Right kidney (tissue), 1 donor: Measurements from ENCODE around the gene LYVE1.

Source experiments
- DNase-seq: peaks from one replicate; pipeline ENCODE4 v3.0.0-alpha.2; 2016

Gene LYVE1

GRCh38 chr11:10594407-10594806 lies 25.9 kb upstream of the LYVE1 start:
- DNase-seq: no peak

DNA sequence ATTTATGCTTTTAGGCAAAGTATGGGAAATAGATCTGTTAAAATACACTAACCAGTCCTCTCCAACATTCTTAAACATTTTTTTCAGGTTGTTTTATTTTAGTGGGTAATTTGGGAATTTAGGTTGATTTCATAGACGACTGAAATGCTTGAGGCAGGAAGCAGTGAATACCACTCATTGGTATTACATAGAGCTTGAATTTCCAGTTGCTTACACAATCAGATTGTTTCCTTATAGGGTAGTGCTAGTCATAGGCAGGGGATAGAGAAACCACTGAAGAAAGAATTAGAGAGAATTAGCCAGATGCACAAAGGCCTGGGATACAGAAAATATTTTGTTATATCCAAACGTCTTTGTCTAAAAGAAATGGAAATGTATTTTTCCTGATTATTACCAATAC lies 23.9 kb upstream of the LYVE1 start:
- no peak for DNase-seq

GRCh38 chr11:10591741-10592140 lies 23.3 kb upstream of the LYVE1 start:
- DNase-seq: no peak

GRCh38 chr11:10590218-10590915 lies 21.9 kb upstream of the LYVE1 start:
- DNase-seq: no peak

DNA sequence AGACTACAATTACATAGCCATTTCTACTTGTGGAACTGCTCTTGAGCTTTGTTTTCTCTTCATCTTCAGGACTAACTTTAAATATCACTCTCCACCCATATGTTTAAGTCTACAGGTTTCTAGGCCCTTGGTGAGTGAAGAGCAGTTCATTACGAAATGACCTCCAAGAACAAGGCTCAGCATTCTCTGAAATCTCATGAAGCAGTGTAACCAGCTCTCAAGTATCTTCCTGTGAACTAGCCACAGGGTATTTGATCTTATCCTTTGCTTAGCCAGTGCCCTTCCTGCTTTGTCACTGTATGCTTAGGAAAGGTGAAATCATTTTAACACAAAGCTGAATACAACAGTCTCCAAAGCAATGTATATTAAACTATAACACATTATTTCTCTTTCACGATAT lies 20.4 kb upstream of the LYVE1 start:
- no peak for DNase-seq

DNA sequence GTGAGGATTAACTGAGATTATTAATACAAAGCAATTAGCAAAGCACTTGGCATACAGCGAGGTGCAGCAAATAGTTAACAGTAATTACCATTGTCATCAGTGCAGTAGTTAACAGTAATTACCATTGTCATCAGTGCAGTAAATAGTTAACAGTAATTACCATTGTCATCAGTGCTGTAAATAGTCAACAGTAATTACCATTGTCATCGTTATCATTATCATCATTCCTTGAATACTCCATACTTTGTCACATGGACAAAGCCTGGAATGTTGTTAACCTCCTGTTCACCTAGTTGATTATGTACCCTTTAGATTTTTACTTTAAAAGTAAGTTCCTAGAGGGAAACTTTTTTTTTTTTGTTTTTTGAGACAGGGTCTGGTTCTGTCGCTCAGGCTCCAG lies 19.5 kb upstream of the LYVE1 start:
- DNase-seq: no peak

DNA sequence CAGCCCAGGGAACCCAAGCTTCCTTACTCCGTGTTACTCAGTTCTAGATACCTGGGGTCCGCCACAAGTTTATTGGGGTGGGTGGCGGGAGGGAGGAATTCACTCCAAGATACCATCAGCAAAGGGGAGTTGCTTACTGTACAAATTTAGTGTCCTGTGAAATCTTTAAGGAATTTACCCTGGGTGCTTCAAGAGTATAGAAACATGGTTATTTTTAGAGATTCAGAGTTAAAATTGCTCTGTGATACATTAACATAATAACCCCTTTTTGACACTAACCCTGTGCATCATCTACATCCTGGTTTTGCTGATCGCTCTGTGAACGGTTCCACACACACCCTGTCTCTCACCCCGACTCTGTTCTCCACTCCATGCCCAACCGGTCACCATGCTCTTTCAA lies 18.9 kb upstream of the LYVE1 start:
- DNase-seq: no peak

GRCh38 chr11:10584071-10584501 lies 15.6 kb upstream of the LYVE1 start:
- no peak for DNase-seq

DNA sequence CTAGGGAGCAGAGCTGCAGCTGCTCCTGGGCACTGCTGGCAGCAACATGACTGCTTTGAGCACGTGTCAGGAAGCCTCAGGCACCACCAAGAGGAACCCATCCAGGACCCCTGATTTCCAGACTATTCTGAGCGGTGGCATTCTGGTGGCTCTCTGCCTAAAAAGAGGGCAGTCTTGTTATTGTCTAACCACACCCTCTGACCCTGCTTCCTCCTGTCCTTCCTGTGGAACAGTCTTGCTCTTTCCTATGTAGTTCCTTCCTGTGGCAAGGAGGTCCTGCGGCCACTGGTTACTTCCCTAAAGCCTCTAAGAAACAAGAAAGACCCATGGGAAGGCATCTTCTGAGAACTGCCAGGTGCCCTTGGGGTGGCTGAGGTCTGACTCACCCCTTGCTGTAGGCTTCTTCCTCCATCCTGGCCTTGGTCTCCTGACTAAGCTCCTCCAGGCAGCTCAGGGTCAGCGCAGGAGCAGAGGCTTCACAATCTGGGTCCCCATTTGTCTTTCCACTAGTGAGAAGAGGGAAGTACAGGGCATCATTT lies 13.1 kb upstream of the LYVE1 start:
- DNase-seq: no peak

GRCh38 chr11:10580623-10581022 lies 12.2 kb upstream of the LYVE1 start:
- no peak for DNase-seq

- DNase-seq: no peak
These were observed 11.2 kb upstream of the LYVE1 start for GRCh38 chr11:10579700-10580099.

GRCh38 chr11:10576035-10576398 lies 7.6 kb upstream of the LYVE1 start:
- DNase-seq: no peak

GRCh38 chr11:10575346-10576034 lies 7.0 kb upstream of the LYVE1 start:
- DNase-seq: no peak

DNA sequence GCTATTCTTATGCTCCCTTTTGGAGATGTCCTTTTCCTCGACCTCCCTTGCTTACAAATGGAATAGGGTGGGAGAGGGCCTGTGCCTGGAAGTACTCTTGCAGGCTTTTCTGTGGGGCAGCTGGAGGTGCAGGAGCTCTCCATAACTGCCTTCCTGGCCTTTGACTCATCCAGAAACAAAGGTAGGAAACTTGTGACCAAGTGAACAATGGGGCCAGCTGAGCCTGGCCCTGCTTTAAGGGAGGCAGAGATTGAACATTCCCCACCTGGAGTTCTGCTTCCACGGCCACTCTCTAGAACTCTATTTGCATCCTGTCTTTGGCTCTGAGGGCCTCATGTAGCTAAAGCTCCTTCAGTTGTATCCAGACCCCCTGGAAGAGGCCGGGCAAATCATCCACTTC lies 5.1 kb upstream of the LYVE1 start:
- DNase-seq: no peak

DNA sequence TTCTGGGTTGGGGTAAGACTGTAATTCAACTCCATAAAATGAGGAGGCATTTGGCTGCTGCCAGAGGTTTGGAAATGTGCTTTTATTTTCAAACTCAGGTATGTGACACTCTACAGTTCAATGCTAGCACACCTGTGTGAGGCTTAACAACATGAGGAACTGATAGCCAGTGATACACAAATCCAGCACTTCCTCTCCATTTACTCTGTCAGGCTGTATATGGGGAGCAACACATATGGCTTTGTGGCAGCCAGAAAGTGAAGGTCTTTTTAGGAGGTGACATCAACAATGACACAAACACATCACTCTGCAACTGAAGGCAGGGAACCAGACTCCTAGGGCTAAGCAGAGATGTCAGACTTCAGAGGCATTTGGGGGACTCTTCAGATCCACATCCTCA lies 4.6 kb upstream of the LYVE1 start:
- DNase-seq: no peak

DNA sequence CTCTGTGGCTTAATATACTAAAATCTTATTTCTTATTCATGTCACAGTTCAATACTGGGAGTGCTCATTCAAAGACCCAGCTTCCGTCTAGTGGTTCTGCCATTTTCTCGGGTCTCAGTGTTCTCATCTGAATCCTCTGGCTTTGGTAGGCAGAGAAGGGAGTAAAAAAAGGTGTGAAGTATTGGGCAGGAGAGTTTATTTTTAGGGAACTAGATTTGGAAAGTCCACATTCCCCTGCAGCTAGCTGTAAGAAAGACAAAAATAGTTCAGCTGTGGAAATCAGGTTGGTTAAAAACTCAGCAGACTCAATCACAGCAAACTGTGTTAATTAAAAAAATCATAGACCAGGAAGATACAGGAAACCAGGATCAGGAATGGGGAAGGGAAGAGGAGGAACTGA lies 4.1 kb upstream of the LYVE1 start:
- no peak for DNase-seq

GRCh38 chr11:10567446-10567845 lies 1.0 kb downstream of the LYVE1 start:
- DNase-seq: no peak

DNA sequence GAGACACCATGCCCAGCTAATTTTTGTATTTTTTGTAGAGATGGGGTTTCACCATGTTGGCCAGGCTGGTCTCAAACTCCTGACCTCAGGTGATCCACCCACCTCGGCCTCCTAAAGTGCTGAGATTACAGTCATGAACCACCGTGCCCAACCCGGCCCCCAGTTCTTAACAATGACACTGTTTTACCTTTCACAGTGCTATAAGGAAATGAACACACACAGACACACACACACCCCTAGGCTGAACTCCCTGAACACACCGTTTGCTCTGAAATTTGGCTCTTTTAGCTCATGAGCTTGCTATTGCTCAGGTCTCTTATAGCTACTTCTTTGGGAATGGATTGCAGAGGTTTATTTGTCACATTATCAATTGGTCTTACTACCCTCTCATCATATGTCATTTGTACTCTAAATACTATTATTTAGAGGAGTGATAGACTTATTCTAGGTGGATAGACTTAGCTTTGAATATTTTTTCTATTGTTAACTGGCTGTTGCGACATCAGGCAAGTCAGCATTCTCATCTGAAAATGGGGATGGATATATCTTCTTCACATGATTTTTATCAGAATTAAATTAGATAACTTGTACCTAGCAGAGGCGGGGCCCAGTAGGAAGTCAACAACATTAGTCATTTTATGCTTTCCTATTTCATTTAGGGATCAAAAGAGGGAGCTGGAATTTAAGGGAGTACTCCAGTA lies 2.1 kb downstream of the LYVE1 start:
- no peak for DNase-seq

- no peak for DNase-seq
These were observed 3.0 kb downstream of the LYVE1 start for GRCh38 chr11:10565493-10565892.

GRCh38 chr11:10564696-10565318 lies 3.7 kb downstream of the LYVE1 start:
- DNase-seq: no peak

GRCh38 chr11:10564030-10564429 lies 4.4 kb downstream of the LYVE1 start:
- DNase-seq: no peak

DNA sequence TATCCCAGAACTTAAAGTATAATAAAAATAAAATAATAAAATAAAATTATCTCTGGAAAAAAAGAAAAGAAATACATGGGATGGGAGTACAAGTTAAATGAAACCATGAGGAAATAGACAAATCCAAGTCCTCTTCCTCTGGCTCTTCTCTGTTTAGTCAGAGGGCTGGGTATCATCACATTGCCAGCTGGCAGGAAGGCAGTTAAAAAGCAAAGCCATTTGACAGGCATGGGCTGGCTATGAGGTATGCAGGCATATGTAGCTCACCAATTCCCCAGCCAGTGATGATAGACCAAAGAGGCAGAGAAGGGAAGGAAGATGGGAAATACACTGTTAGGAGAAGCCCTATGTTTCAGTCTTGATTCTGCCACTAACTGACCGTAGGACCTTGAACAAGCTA lies 6.5 kb downstream of the LYVE1 start:
- DNase-seq: no peak
